HCT116 (cell line): ENCODE measurements around the gene CNTNAP5. TPM values are rescaled to one million over a fixed set of nuclear protein-coding genes. Genes with fewer than 3 reads are reported as not detected.

Experiments used
- ATAC-seq: fragments of 200-7000 bp; cut with Tn5 transposase; 2 replicates; pipeline ENCODE4 v1.9.1; 2020; ENCODE audit warnings: mild to moderate bottlenecking, moderate library complexity
- BruUV-seq: library from RNA; stranded (reverse); fragments of 400-500 nt; replicated peaks from 2 replicates; lab custom pipeline; 2021; lab: Mats Ljungman, UMichigan
- CTCF ChIA-PET: fragments of 300-600 bp; sonication (Branson Sonifier 250); formaldehyde crosslinking; loops from one replicate; lab custom pipeline; 2021; ENCODE audit warnings: antibody characterized with exemption; lab: Charles Lee
- POLR2A ChIA-PET: fragments of 300-600, 350-600 bp; sonication (Branson Sonifier 250); formaldehyde crosslinking; loops from one replicate; lab custom pipeline; 2021; ENCODE audit warnings: antibody characterized with exemption; lab: Charles Lee
- RAD21 ChIA-PET, 2 experiments: fragments of 300-600 bp; sonication (Branson Sonifier 250); formaldehyde crosslinking; loops; one replicate each; lab custom pipeline; 2023; ENCODE audit warnings: low total read pairs in 2 of 2; ENCODE audit not compliant: uncharacterized antibody in 2 of 2, unreplicated experiment in 2 of 2, low non-redundant PET in 1 of 2; lab: Charles Lee
- DNase-seq: peaks from one replicate; pipeline ENCODE4 v3.0.0-alpha.2; 2010; ENCODE audit warnings: low read depth, low spot score
- H2AFZ ChIP-seq: fragments of 200-600 bp; shearing (Covaris generic), sonication (generic); 2 replicates; pipeline ENCODE4 v1.6.1; 2017; ENCODE audit warnings: low read depth, mixed run types, mixed read lengths, antibody characterized with exemption, low read length; ENCODE audit not compliant: poor library complexity, severe bottlenecking
- H3K27ac ChIP-seq: 2 replicates; pipeline ENCODE4 v1.5.1; 2012; ENCODE audit warnings: low read depth, low read length
- H3K27me3 ChIP-seq: fragments of 200-600 bp; sonication (generic); 2 replicates; pipeline ENCODE4 v1.6.1; 2016; ENCODE audit warnings: mixed run types, low read length, mixed read lengths; ENCODE audit not compliant: insufficient read depth
- H3K36me3 ChIP-seq, 2 experiments: fragments of 200-500 bp in 1 of 2; fragments of 200-600 bp in 1 of 2; sonication (Bioruptor generic) in 1 of 2; sonication (generic) in 1 of 2; 2 replicates each; pipeline versions ENCODE4 v1.5.1 to v1.6.1; 2014 to 2016; ENCODE audit warnings: low read length in 2 of 2, inconsistent platforms in 1 of 2, mixed read lengths in 1 of 2, mixed run types in 1 of 2; ENCODE audit not compliant: insufficient read depth in 2 of 2, control insufficient read depth in 1 of 2
- H3K4me1 ChIP-seq, 2 experiments: fragments of 200-600 bp in 1 of 2; sonication (generic) in 1 of 2; 2 replicates each; pipeline versions ENCODE4 v1.5.1 to v1.6.1; 2012 to 2017; ENCODE audit warnings: low read length in 2 of 2, inconsistent platforms in 1 of 2, mild to moderate bottlenecking in 1 of 2, mixed read lengths in 1 of 2, mixed run types in 1 of 2, moderate library complexity in 1 of 2; ENCODE audit not compliant: insufficient read depth in 2 of 2, control insufficient read depth in 1 of 2
- H3K4me2 ChIP-seq: fragments of 200-600 bp; sonication (generic); 2 replicates; pipeline ENCODE4 v1.6.1; 2017; ENCODE audit warnings: mixed run types, low read length, mixed read lengths
- H3K4me3 ChIP-seq, 2 experiments: fragments of 200-600 bp in 1 of 2; sonication (generic) in 1 of 2; replicated peaks in 1 of 2; 2 replicates each; pipeline ENCODE4 v1.5.1; 2011 to 2016; ENCODE audit warnings: low read length in 2 of 2, control low read depth in 1 of 2, low read depth in 1 of 2, mild to moderate bottlenecking in 1 of 2, mixed read lengths in 1 of 2, mixed run types in 1 of 2
- H3K79me2 ChIP-seq: fragments of 200-600 bp; sonication (generic); 2 replicates; pipeline ENCODE4 v1.6.1; 2017; ENCODE audit warnings: mild to moderate bottlenecking, mixed run types, low read length, moderate library complexity, mixed read lengths; ENCODE audit not compliant: insufficient read depth
- H3K9ac ChIP-seq: fragments of 200-600 bp; sonication (generic); 2 replicates; pipeline ENCODE4 v1.6.1; 2016; ENCODE audit warnings: low read length, mixed read lengths
- H3K9me2 ChIP-seq: fragments of 200-600 bp; sonication (generic), shearing (Covaris generic); 2 replicates; pipeline ENCODE4 v1.6.1; 2017; ENCODE audit warnings: mixed run types, mild to moderate bottlenecking, moderate library complexity; ENCODE audit not compliant: insufficient read depth
- H3K9me3 ChIP-seq, 2 experiments: fragments of 200-500 bp in 1 of 2; fragments of 200-600 bp in 1 of 2; sonication (Bioruptor generic) in 1 of 2; sonication (generic) in 1 of 2; 2 replicates each; pipeline ENCODE4 v1.6.1; 2014 to 2017; ENCODE audit warnings: low read length in 2 of 2, mixed read lengths in 2 of 2, inconsistent platforms in 1 of 2, low read depth in 1 of 2, mild to moderate bottlenecking in 1 of 2, mixed run types in 1 of 2, moderate library complexity in 1 of 2; ENCODE audit not compliant: control insufficient read depth in 1 of 2, insufficient read depth in 1 of 2
- H4K20me1 ChIP-seq: fragments of 200-600 bp; sonication (generic), shearing (Covaris generic); 2 replicates; pipeline ENCODE4 v1.6.1; 2017; ENCODE audit warnings: mixed run types, mild to moderate bottlenecking, moderate library complexity; ENCODE audit not compliant: insufficient read depth
- EGR1 ChIP-seq: IDR thresholded peaks from 2 replicates; pipeline ENCODE4 v1.6.1; 2012; ENCODE audit warnings: low read depth
- ELF1 ChIP-seq: IDR thresholded peaks from 2 replicates; pipeline ENCODE4 v1.6.1; 2012; ENCODE audit warnings: low read depth, borderline replicate concordance
- EZH2phosphoT487 ChIP-seq: fragments of 200-600 bp; IDR thresholded peaks from 2 replicates; pipeline ENCODE4 v1.6.1; 2018; ENCODE audit warnings: antibody characterized with exemption, borderline replicate concordance
- SP1 ChIP-seq: IDR thresholded peaks from 2 replicates; pipeline ENCODE4 v1.6.1; 2012; ENCODE audit warnings: low read depth
- YY1 ChIP-seq: IDR thresholded peaks from 2 replicates; pipeline ENCODE4 v1.6.1; 2011; ENCODE audit warnings: low read length, low read depth, moderate library complexity, mild to moderate bottlenecking; ENCODE audit not compliant: insufficient replicate concordance; ENCODE audit errors: extremely low read depth
- intact Hi-C: fragments of 100-400 bp; cut with micrococcal nuclease; formaldehyde crosslinking; loops from 2 replicates; pipeline ENCODE4 v1.10.0; 2022
- total RNA-seq: library from RNA; stranded (reverse); gene quantifications from one replicate; pipeline ENCODE4 v1.2.1, GENCODE V29; 2021; ENCODE audit not compliant: unreplicated experiment

The CNTNAP5 gene
- total RNA-seq, 1 experiment from 2014 or later = not detected

GRCh38 chr2:124692216-124692615 is 667.1 kb downstream of the CNTNAP5 start:
- H3K4me1 ChIP-seq = no peaks in the 10 kb centered on the region
- DNase-seq (no peak), ATAC-seq (no peak)
- CTCF ChIA-PET = no interaction called here
- TF ChIP-seq ELF1 = no peak
- no peak for TF ChIP-seq EGR1
- TF ChIP-seq EZH2phosphoT487 = no peak
- TF ChIP-seq, all 23 proteins: peak for 0
- Histone ChIP-seq H3K9ac (no peak overlapping the region), H3K4me3 (no peak overlapping the region), H4K20me1 (no peaks in the 10 kb centered on the region), H3K9me2 (no peaks in the 10 kb centered on the region), H3K4me2 (no peak overlapping the region), H3K27me3 (no peaks in the 10 kb centered on the region), H3K79me2 (no peaks in the 10 kb centered on the region), H3K36me3 (no peaks in the 10 kb centered on the region), H3K9me3 (peaks cover 24 to 29% of the 10 kb centered on the region in 2 experiments; a peak in 3 of 4 replicates), H2AFZ (no peak overlapping the region), H3K27ac (no peak overlapping the region)
- intact Hi-C loops = no loop called here
- no TSS peak for BruUV-seq
- ChIA-PET RAD21 (no interaction called here), POLR2A (no interaction called here)

DNA sequence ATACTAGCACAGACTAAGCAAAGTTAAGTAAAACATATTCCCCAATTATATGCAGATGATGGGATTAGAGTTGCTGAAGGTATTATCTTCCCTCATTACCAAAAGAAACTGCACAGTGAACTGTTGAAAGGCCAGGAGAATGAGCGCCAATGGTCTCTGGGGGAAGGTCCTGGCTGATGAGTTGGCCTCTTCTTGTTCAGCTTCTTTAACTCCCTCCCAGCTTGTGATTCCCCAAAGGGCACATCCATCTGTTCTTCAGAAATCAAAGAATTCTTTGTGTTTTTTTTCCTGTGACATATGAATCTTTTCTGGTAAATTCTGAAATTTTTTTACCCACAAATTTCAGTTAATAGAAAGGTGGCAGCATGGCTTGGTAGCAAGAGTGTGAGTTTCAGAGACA is 667.6 kb downstream of the CNTNAP5 start:
- TF ChIP-seq YY1 = no peak
- TF ChIP-seq SP1 = no peak
- no peak overlapping the region for H3K9ac ChIP-seq
- ChIA-PET RAD21 (no interaction called here), POLR2A (no interaction called here), CTCF (no interaction called here)
- H3K4me1 ChIP-seq = no peaks in the 10 kb centered on the region
- H3K27me3 ChIP-seq = no peaks in the 10 kb centered on the region
- H3K9me2 ChIP-seq = no peaks in the 10 kb centered on the region
- intact Hi-C loops = no loop called here
- no peak overlapping the region for H3K4me3 ChIP-seq
- ATAC-seq = no peak
- H4K20me1 ChIP-seq = no peaks in the 10 kb centered on the region
- no peak overlapping the region for H3K4me2 ChIP-seq
- DNase-seq = no peak
- no peak overlapping the region for H3K27ac ChIP-seq
- no peaks in the 10 kb centered on the region for H3K79me2 ChIP-seq
- BruUV-seq = no TSS peak
- no peak overlapping the region for H2AFZ ChIP-seq
- H3K9me3 ChIP-seq = peaks cover 24 to 28% of the 10 kb centered on the region in 2 experiments; a peak in 3 of 4 replicates
- no peaks in the 10 kb centered on the region for H3K36me3 ChIP-seq
